Endothelial cell of umbilical vein (primary cell): ENCODE results near the gene TBC1D10B. TPM values are rescaled to one million over a fixed set of nuclear protein-coding genes. Genes with fewer than 3 reads are reported as not detected.

ENCODE experiments used
- BruUV-seq: library from RNA; stranded (reverse); fragments of 400-500 nt; replicated peaks from 2 replicates; lab custom pipeline; 2021; lab: Mats Ljungman, UMichigan
- CTCF ChIA-PET: fragments of 300-600, 350-600 bp; sonication (Branson Sonifier 250); formaldehyde crosslinking; loops from one replicate; lab custom pipeline; 2021; ENCODE audit warnings: antibody characterized with exemption, inconsistent platforms; lab: Charles Lee
- POLR2A ChIA-PET: fragments of 300-600, 350-600 bp; sonication (Branson Sonifier 250); formaldehyde crosslinking; loops from one replicate; lab custom pipeline; 2021; ENCODE audit warnings: antibody characterized with exemption, inconsistent platforms; lab: Charles Lee
- DNase-seq: peaks from one replicate; pipeline ENCODE4 v3.0.0-alpha.2; 2011; ENCODE audit warnings: low read depth, low spot score
- FAIRE-seq: peaks from 2 replicates; lab custom pipeline; 2011; peaks lifted over from hg19 to GRCh38; lab: Jason Lieb, UNC
- H2AFZ ChIP-seq: 2 replicates; pipeline ENCODE4 v1.6.0; 2012; ENCODE audit warnings: low read depth, low read length, control low read depth, inconsistent platforms
- H3K27ac ChIP-seq: 2 replicates; pipeline ENCODE4 v1.5.1; 2011; ENCODE audit warnings: low read depth, mild to moderate bottlenecking, control low read depth, low read length, moderate library complexity; ENCODE audit not compliant: insufficient read depth
- H3K27me3 ChIP-seq, 2 experiments: 2 replicates each; pipeline versions ENCODE4 v1.6.0 to v1.6.1; 2011; ENCODE audit warnings: low read length in 2 of 2, mixed read lengths in 1 of 2; ENCODE audit not compliant: control insufficient read depth in 2 of 2, insufficient read depth in 2 of 2
- H3K36me3 ChIP-seq, 2 experiments: 2 replicates in 1 of 2; 3 replicates in 1 of 2; pipeline ENCODE4 v1.5.1; 2011; ENCODE audit warnings: low read length in 2 of 2, mild to moderate bottlenecking in 1 of 2, moderate library complexity in 1 of 2; ENCODE audit not compliant: control insufficient read depth in 2 of 2, insufficient read depth in 2 of 2; ENCODE audit errors: extremely low read depth in 1 of 2
- H3K4me1 ChIP-seq: 3 replicates; pipeline ENCODE4 v1.5.1; 2011; ENCODE audit warnings: mild to moderate bottlenecking, low read length; ENCODE audit not compliant: control insufficient read depth, insufficient read depth; ENCODE audit errors: extremely low read depth
- H3K4me2 ChIP-seq: 2 replicates; pipeline ENCODE4 v1.6.1; 2011; ENCODE audit warnings: low read length, control low read depth, mixed read lengths; ENCODE audit not compliant: insufficient read depth
- H3K4me3 ChIP-seq, 3 experiments: fragments of 200-600 bp in 1 of 3; sonication (generic), shearing (Covaris generic) in 1 of 3; replicated peaks in 1 of 3; 2 replicates each; pipeline ENCODE4 v1.5.1; 2011 to 2016; ENCODE audit warnings: control low read depth in 3 of 3, low read length in 3 of 3, mild to moderate bottlenecking in 2 of 3, inconsistent platforms in 1 of 3, low read depth in 1 of 3, moderate library complexity in 1 of 3; ENCODE audit not compliant: insufficient read depth in 1 of 3
- H3K79me2 ChIP-seq: 2 replicates; pipeline ENCODE4 v1.6.0; 2012; ENCODE audit warnings: low read length, inconsistent platforms; ENCODE audit not compliant: control insufficient read depth, insufficient read depth
- H3K9ac ChIP-seq: replicated peaks from 2 replicates; pipeline ENCODE3; 2011; ENCODE audit warnings: low read length, control low read depth; ENCODE audit not compliant: insufficient read depth; ENCODE audit errors: extremely low read depth
- H3K9me1 ChIP-seq: replicated peaks from 3 replicates; pipeline ENCODE4 v1.6.0; 2011; ENCODE audit warnings: mild to moderate bottlenecking, low read length; ENCODE audit not compliant: control insufficient read depth, insufficient read depth; ENCODE audit errors: extremely low read depth
- H3K9me3 ChIP-seq: replicated peaks from 2 replicates; pipeline ENCODE4 v1.5.1; 2012; ENCODE audit warnings: low read length, inconsistent platforms; ENCODE audit not compliant: control insufficient read depth, insufficient read depth
- H4K20me1 ChIP-seq: replicated peaks from 2 replicates; pipeline ENCODE3; 2011; ENCODE audit warnings: mild to moderate bottlenecking, low read length; ENCODE audit not compliant: control insufficient read depth, insufficient read depth; ENCODE audit errors: extremely low read depth
- CTCF ChIP-seq, 2 donors: IDR thresholded peaks; 1 replicate in 1 of 2; 2 replicates in 1 of 2; pipeline ENCODE4 v1.5.1; 2011; ENCODE audit warnings: low read length in 2 of 2, mild to moderate bottlenecking in 2 of 2, moderate library complexity in 2 of 2, control low read depth in 1 of 2, inconsistent platforms in 1 of 2, low read depth in 1 of 2; ENCODE audit not compliant: insufficient read depth in 1 of 2; ENCODE audit errors: extremely low read depth in 1 of 2
- EZH2 ChIP-seq: IDR thresholded peaks from 2 replicates; pipeline ENCODE4 v1.6.1; 2012; ENCODE audit warnings: borderline replicate concordance, low read depth, mild to moderate bottlenecking, moderate library complexity, low read length, inconsistent platforms; ENCODE audit not compliant: severe bottlenecking
- FOS ChIP-seq: IDR thresholded peaks from 2 replicates; pipeline ENCODE4 v1.6.1; 2011; ENCODE audit warnings: mild to moderate bottlenecking, low read length, moderate library complexity, borderline replicate concordance; ENCODE audit not compliant: insufficient read depth
- GATA2 ChIP-seq: IDR thresholded peaks from 2 replicates; pipeline ENCODE4 v1.7.0; 2011; ENCODE audit warnings: low read depth, mild to moderate bottlenecking, moderate library complexity, mixed read lengths, low read length; ENCODE audit not compliant: insufficient read length, insufficient read depth
- JUN ChIP-seq: IDR thresholded peaks from 2 replicates; pipeline ENCODE4 v1.6.1; 2011; ENCODE audit warnings: borderline replicate concordance, low read depth; ENCODE audit not compliant: insufficient read length, insufficient read depth
- MAX ChIP-seq: IDR thresholded peaks from 2 replicates; pipeline ENCODE4 v1.6.1; 2011; ENCODE audit not compliant: insufficient read depth, insufficient read length
- MYC ChIP-seq: IDR thresholded peaks from one replicate; pipeline ENCODE4 v1.6.1; 2011; ENCODE audit warnings: mild to moderate bottlenecking, low read depth, low read length
- POLR2A ChIP-seq: IDR thresholded peaks from 2 replicates; pipeline ENCODE4 v1.6.1; 2012; ENCODE audit warnings: low read depth, mild to moderate bottlenecking, control low read depth, low read length
- POLR2AphosphoS5 ChIP-seq: IDR thresholded peaks from 2 replicates; pipeline ENCODE4 v1.6.1; 2012; ENCODE audit warnings: low read depth, mild to moderate bottlenecking, control low read depth, low read length, moderate library complexity; ENCODE audit not compliant: insufficient read depth
- dilution Hi-C: fragments of 300-500 bp; cut with MboI; formaldehyde crosslinking; loops from one replicate; pipeline ENCODE4 v1.15.0; 2019; ENCODE audit warnings: low sequenced_read_pairs; ENCODE audit not compliant: extremely low pct_ligation_motif_present
- intact Hi-C: fragments of 100-400 bp; cut with micrococcal nuclease; formaldehyde crosslinking; loops from one replicate; pipeline ENCODE4 v1.10.0; 2022
- polyA plus RNA-seq, 4 experiments: library from polyadenylated mRNA; depleted of rRNA in 3 of 4; stranded (reverse) in 3 of 4; unstranded in 1 of 4; fragments of >200 nt; gene quantifications; 2 replicates each; pipeline versions ENCODE4 v1.2.1 to v1.2.3, GENCODE V29; 2011 to 2012; ENCODE audit warnings: missing spikeins in 1 of 4
- total RNA-seq: library from RNA; stranded (reverse); gene quantifications from 2 replicates; pipeline ENCODE4 v1.2.3, GENCODE V29; 2021

Gene TBC1D10B
- total and polyA plus RNA-seq, 2 donors (not counting 3 experiments of a cell fraction or from before 2014, with no cell fraction given) = 37.0 to 63.0 TPM

- Histone ChIP-seq H3K4me2 (peak overlapping the region; percentile 66), H3K36me3 (peaks cover 0 to 30% of the 10 kb centered on the region in 2 experiments), H3K27ac (peak overlapping the region; percentile 95), H2AFZ (no peak overlapping the region), H4K20me1 (no peaks in the 10 kb centered on the region), H3K9ac (peak overlapping the region; percentile 96), H3K9me1 (no peaks in the 10 kb centered on the region), H3K4me1 (peaks cover 32% of the 10 kb centered on the region), H3K27me3 (no peaks in the 10 kb centered on the region), H3K79me2 (peaks cover 26% of the 10 kb centered on the region), H3K9me3 (no peaks in the 10 kb centered on the region), H3K4me3 (peak overlapping the region in 1 of 3 experiments; percentile 84)
- CTCF ChIA-PET = interaction anchor here (1.5 to 2.5 kb wide), 3 partner anchors 15 to 54 kb away, joined by 3 to 12 read pairs (median 8); partner anchors contain the start of gene ZNF48
- POLR2A ChIA-PET = no interaction called here
- FAIRE-seq = no peak
- TF ChIP-seq FOS (no peak), POLR2AphosphoS5 (no peak), MAX (no peak), EZH2 (no peak), MYC (no peak), GATA2 (no peak), JUN (no peak), POLR2A (no peak), CTCF (IDR thresholded peaks at IDR 0.05; ENCODE audit: extremely low read depth in 1 of 2, insufficient read depth in 1 of 2, low read depth in 1 of 2, low read length in 2 of 2) (no peak)
- no peak for DNase-seq
- dilution Hi-C loops = no loop called here
- intact Hi-C loops = no loop called here
- BruUV-seq = no TSS peak
These were observed 14.4 kb downstream of the TBC1D10B start for GRCh38 chr16:30355954-30356308.
